ENCODE results near the gene VWA3B. TPM values are rescaled to one million over a fixed set of nuclear protein-coding genes. Genes with fewer than 3 reads are reported as not detected.

VWA3B gene
- total and polyA plus RNA-seq, 2 donors (not counting 3 experiments of a cell fraction or from before 2014, with no cell fraction given): not detected

- Histone ChIP-seq H3K27me3 (ENCODE audit: control insufficient read depth in 2 of 2, insufficient read depth in 2 of 2, low read length in 2 of 2) (peaks cover 42 to 65% of the 10 kb centered on the region in 2 experiments), H3K9ac (replicated peaks; ENCODE audit: extremely low read depth, insufficient read depth, low read length) (no peak overlapping the region)
- DNase-seq (ENCODE audit: low read depth, low spot score): no peak
Observed at GRCh38 chr2:98348066-98348561, 261.1 kb downstream of the VWA3B start.

More at GRCh38 chr2:98348066-98348561, 261.1 kb downstream of the VWA3B start:
- Histone ChIP-seq H3K4me1 (ENCODE audit: control insufficient read depth, extremely low read depth, insufficient read depth, low read length) (no peaks in the 10 kb centered on the region), H4K20me1 (replicated peaks; ENCODE audit: control insufficient read depth, extremely low read depth, insufficient read depth, low read length) (no peaks in the 10 kb centered on the region), H3K36me3 (ENCODE audit: control insufficient read depth in 2 of 2, extremely low read depth in 1 of 2, insufficient read depth in 2 of 2, low read length in 2 of 2) (no peaks in the 10 kb centered on the region), H3K27ac (ENCODE audit: insufficient read depth, low read depth, low read length) (no peak overlapping the region), H2AFZ (ENCODE audit: low read depth, low read length) (no peak overlapping the region), H3K9me3 (replicated peaks; ENCODE audit: control insufficient read depth, insufficient read depth, low read length) (no peaks in the 10 kb centered on the region), H3K4me2 (ENCODE audit: insufficient read depth, low read length) (no peak overlapping the region), H3K4me3 (replicated peaks in 1 of 3; ENCODE audit: insufficient read depth in 1 of 3, low read depth in 1 of 3, low read length in 3 of 3) (no peak overlapping the region), H3K9me1 (replicated peaks; ENCODE audit: control insufficient read depth, extremely low read depth, insufficient read depth, low read length) (no peaks in the 10 kb centered on the region), H3K79me2 (ENCODE audit: control insufficient read depth, insufficient read depth, low read length) (no peaks in the 10 kb centered on the region)
- TF ChIP-seq, protein P1, sequence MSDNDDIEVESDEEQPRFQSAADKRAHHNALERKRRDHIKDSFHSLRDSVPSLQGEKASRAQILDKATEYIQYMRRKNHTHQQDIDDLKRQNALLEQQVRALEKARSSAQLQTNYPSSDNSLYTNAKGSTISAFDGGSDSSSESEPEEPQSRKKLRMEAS (IDR thresholded peaks at IDR 0.05; ENCODE audit: insufficient read depth, insufficient read length): no peak
- TF ChIP-seq, protein P2, sequence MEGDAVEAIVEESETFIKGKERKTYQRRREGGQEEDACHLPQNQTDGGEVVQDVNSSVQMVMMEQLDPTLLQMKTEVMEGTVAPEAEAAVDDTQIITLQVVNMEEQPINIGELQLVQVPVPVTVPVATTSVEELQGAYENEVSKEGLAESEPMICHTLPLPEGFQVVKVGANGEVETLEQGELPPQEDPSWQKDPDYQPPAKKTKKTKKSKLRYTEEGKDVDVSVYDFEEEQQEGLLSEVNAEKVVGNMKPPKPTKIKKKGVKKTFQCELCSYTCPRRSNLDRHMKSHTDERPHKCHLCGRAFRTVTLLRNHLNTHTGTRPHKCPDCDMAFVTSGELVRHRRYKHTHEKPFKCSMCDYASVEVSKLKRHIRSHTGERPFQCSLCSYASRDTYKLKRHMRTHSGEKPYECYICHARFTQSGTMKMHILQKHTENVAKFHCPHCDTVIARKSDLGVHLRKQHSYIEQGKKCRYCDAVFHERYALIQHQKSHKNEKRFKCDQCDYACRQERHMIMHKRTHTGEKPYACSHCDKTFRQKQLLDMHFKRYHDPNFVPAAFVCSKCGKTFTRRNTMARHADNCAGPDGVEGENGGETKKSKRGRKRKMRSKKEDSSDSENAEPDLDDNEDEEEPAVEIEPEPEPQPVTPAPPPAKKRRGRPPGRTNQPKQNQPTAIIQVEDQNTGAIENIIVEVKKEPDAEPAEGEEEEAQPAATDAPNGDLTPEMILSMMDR (IDR thresholded peaks at IDR 0.05; ENCODE audit: extremely low read depth in 1 of 2, insufficient read depth in 1 of 2, low read depth in 1 of 2, low read length in 2 of 2): no peak
- TF ChIP-seq POLR2AphosphoS5 (IDR thresholded peaks at IDR 0.05; ENCODE audit: insufficient read depth, low read depth, low read length) (no peak), EZH2 (IDR thresholded peaks at IDR 0.05; ENCODE audit: borderline replicate concordance, low read depth, low read length, severe bottlenecking) (no peak), FOS (IDR thresholded peaks at IDR 0.05; ENCODE audit: borderline replicate concordance, insufficient read depth, low read length) (no peak), POLR2A (IDR thresholded peaks at IDR 0.05; ENCODE audit: low read depth, low read length) (no peak), GATA2 (IDR thresholded peaks at IDR 0.05; ENCODE audit: insufficient read depth, insufficient read length, low read depth, low read length) (no peak), MYC (IDR thresholded peaks at IDR 0.05; ENCODE audit: low read depth, low read length) (no peak), JUN (IDR thresholded peaks at IDR 0.05; ENCODE audit: borderline replicate concordance, insufficient read depth, insufficient read length, low read depth) (no peak)
- dilution Hi-C loops (cut with MboI; ENCODE audit: extremely low pct_ligation_motif_present, low sequenced_read_pairs) (loop anchor here (25.0 kb wide), 1 partner anchor 186 kb away; no protein-coding TSS in a partner anchor), intact Hi-C loops (cut with micrococcal nuclease) (no loop called here)
- FAIRE-seq: no peak
- CTCF ChIA-PET: no interaction called here
- POLR2A ChIA-PET: no interaction called here
- no TSS peak for BruUV-seq (replicated peaks)

All from endothelial cell of umbilical vein (primary cell).